Measurements from ENCODE around the gene AHRR.

Gene AHRR

DNA sequence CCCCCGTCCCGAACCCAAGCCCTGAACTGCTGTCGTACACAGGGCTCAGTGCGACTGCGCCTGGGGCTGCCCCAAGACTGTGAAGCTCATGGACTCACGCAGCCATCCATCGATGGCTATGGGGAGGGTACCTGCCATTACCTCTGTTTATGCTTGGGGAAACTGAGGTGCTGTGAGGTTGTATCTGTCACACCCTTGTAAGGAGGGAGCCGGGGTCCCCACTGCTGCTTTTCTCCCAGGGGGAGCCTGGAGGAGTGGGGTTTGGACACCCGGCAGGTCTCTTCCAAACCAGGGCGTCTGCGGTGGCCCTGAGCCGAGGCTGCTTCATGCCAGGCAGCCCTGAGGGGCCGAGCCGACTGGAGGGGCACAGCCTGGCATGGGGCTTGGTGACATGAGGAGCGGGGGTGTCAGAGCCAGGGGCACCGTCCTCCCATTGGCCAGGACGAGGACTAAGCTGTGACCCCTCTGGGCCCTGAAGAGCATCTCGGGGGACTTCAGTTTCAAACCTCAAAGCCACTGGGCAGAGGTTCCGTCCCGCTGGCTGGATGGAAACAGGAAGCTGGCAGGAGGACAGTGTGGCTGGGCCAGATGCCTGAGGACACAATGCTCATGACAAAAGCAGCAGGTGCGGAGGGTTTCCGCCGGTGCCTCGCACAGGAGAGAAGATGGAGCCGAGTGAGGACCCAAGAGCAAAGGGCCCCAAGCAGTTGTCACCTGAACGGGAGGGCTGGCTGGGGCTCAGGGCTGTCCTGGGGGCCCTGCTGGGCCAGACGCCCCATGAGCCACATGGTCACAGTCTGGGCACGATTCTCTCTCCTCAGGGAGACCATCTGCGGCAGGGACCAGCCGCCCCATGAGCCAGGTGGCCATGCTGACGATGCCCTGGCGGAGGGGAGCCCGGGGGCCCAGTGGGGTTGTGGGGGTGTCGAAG is 67.0 kb downstream of the AHRR start:
- DNase-seq (ENCODE audit: low spot score) (peak; percentile 55), ATAC-seq (ENCODE audit: low read depth) (no peak)
- TF ChIP-seq, protein P1, sequence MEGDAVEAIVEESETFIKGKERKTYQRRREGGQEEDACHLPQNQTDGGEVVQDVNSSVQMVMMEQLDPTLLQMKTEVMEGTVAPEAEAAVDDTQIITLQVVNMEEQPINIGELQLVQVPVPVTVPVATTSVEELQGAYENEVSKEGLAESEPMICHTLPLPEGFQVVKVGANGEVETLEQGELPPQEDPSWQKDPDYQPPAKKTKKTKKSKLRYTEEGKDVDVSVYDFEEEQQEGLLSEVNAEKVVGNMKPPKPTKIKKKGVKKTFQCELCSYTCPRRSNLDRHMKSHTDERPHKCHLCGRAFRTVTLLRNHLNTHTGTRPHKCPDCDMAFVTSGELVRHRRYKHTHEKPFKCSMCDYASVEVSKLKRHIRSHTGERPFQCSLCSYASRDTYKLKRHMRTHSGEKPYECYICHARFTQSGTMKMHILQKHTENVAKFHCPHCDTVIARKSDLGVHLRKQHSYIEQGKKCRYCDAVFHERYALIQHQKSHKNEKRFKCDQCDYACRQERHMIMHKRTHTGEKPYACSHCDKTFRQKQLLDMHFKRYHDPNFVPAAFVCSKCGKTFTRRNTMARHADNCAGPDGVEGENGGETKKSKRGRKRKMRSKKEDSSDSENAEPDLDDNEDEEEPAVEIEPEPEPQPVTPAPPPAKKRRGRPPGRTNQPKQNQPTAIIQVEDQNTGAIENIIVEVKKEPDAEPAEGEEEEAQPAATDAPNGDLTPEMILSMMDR (IDR thresholded peaks at IDR 0.05; ENCODE audit: poor library complexity, severe bottlenecking): no peak
- H3K4me3 ChIP-seq (ENCODE audit: severe bottlenecking): no peak overlapping the region
- H3K36me3 ChIP-seq (ENCODE audit: low read depth): no peaks in the 10 kb centered on the region
- H3K9me3 ChIP-seq (ENCODE audit: severe bottlenecking): no peaks in the 10 kb centered on the region
- no peaks in the 10 kb centered on the region for H3K27me3 ChIP-seq (ENCODE audit: insufficient read depth, poor library complexity, severe bottlenecking)
- H3K27ac ChIP-seq (ENCODE audit: poor library complexity, severe bottlenecking): no peak overlapping the region
- no peaks in the 10 kb centered on the region for H3K4me1 ChIP-seq (ENCODE audit: insufficient read depth, poor library complexity, severe bottlenecking)

DNA sequence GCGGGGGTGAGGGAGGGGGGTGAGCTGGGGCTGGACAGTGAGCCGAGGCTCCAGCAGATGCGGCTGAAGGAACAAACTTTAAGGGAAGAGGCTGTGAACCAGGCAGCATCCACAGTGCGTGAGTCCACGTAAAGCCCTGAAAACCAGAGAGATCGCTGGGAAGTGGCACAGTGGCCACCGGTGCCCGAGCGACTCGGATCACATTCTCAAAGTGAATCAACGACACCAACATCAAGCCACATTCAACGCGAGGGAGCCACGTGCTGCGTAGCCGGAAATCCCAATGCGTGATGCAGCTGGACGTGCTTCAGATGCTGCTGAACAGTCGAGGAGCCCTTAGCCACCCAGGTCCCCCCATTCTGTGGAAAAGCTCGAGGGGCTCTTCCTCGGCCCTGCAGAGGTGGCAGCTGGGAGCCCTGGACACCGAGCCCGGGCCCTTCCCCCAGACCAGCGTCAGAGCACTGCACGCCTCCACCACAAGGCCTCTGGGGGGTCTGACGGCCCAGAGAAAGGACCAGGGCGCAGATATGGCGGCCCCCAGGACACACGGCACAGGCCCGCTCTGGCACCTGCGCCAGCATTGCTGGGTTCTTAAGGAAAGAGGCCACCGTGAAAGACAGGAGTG is 67.8 kb downstream of the AHRR start:
- ATAC-seq (ENCODE audit: low read depth): no peak
- no peaks in the 10 kb centered on the region for H3K4me1 ChIP-seq (ENCODE audit: insufficient read depth, poor library complexity, severe bottlenecking)
- no peak overlapping the region for H3K27ac ChIP-seq (ENCODE audit: poor library complexity, severe bottlenecking)
- H3K9me3 ChIP-seq (ENCODE audit: severe bottlenecking): no peaks in the 10 kb centered on the region
- no peak overlapping the region for H3K4me3 ChIP-seq (ENCODE audit: severe bottlenecking)
- peak; percentile 62 for DNase-seq (ENCODE audit: low spot score)
- TF ChIP-seq, protein P1 (IDR thresholded peaks at IDR 0.05; ENCODE audit: poor library complexity, severe bottlenecking): no peak
- H3K27me3 ChIP-seq (ENCODE audit: insufficient read depth, poor library complexity, severe bottlenecking): no peaks in the 10 kb centered on the region
- H3K36me3 ChIP-seq (ENCODE audit: low read depth): no peaks in the 10 kb centered on the region

DNA sequence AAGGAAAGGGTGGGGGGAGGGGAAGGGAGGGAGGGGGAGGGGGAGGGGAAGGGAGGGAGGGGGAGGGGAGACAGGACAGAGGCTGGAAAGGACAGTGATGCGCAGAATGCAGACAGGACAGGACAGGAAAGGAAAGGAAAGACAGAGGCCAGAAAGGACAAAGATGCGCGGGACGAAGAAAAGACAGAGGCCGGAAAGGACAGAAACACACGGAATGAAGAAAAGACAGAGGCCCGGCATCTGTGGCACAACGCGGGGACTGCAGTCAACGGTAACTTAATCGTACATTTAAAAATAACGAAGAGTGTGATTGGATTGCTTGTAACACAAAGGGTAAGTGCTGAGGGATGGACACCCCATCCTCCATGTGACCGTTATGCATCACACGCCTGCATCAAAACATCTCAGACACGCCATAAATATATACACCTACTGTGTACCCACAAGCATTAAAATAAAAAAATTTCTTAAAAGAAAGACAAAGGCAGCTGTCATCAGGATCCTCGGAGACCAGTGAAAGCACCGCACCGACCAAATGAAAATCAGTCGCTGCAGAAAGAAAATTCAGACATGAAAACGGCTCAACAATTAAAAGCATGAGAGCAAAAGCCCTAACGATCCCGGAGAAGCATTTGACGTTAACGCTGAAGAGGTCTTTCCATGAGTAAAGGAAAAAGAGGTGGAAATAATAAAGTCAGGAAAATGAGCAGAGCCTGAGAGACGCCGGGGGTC is 68.5 kb downstream of the AHRR start:
- Histone ChIP-seq H3K4me1 (ENCODE audit: insufficient read depth, poor library complexity, severe bottlenecking) (no peaks in the 10 kb centered on the region), H3K9me3 (ENCODE audit: severe bottlenecking) (no peaks in the 10 kb centered on the region), H3K27ac (ENCODE audit: poor library complexity, severe bottlenecking) (no peak overlapping the region), H3K27me3 (ENCODE audit: insufficient read depth, poor library complexity, severe bottlenecking) (no peaks in the 10 kb centered on the region), H3K36me3 (ENCODE audit: low read depth) (no peaks in the 10 kb centered on the region), H3K4me3 (ENCODE audit: severe bottlenecking) (no peak overlapping the region)
- peak; percentile 22 for DNase-seq (ENCODE audit: low spot score)
- ATAC-seq (ENCODE audit: low read depth): no peak
- TF ChIP-seq, protein P1 (IDR thresholded peaks at IDR 0.05; ENCODE audit: poor library complexity, severe bottlenecking): no peak

DNA sequence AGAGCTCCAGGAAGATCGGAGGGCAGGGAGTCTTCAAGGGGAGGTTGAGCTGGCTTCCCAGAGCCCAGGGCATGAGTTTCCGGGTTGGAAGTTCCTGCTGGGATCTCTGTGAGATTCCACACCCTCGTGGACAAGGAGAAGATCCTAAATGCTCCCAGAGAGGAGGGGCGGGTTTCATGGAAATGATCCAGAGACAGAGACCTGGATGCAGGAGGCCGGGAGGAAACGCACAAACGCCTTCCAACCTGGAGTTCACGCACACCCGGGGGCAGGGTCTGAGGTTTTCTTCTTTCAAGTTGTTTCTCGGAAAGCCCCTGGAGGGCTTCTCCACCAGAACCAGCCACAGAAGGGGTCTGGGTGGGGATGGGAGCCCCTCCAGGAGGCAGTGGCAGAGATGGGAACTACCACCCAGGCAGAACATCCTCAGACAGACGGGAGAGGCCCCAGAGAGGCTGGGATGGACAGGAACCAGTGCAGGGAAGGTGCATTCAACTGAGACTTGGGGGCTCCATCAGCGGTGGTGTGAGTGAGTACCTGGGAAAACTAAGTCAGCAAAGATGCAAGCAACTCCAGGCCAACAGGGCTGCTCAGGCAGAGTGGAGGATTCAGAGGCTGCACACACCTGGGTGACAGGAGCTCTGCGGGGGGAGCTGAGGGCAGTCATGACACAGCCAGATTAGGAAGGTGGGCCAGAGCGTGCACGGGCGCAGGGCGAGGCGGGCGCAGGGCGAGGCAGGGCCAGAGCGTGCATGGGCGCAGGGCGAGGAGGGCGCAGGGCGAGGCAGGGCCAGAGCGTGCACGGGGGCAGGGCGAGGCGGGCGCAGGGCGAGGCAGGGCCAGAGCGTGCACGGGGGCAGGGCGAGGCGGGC is 69.3 kb downstream of the AHRR start:
- Histone ChIP-seq H3K36me3 (ENCODE audit: low read depth) (no peaks in the 10 kb centered on the region), H3K9me3 (ENCODE audit: severe bottlenecking) (no peaks in the 10 kb centered on the region), H3K27me3 (ENCODE audit: insufficient read depth, poor library complexity, severe bottlenecking) (no peaks in the 10 kb centered on the region), H3K4me3 (ENCODE audit: severe bottlenecking) (no peak overlapping the region), H3K27ac (ENCODE audit: poor library complexity, severe bottlenecking) (no peak overlapping the region), H3K4me1 (ENCODE audit: insufficient read depth, poor library complexity, severe bottlenecking) (peaks cover 5% of the 10 kb centered on the region)
- TF ChIP-seq, protein P1 (IDR thresholded peaks at IDR 0.05; ENCODE audit: poor library complexity, severe bottlenecking): no peak
- ATAC-seq (ENCODE audit: low read depth): peak; percentile 51
- peak; percentile 63 for DNase-seq (ENCODE audit: low spot score)

Data from RWPE2 (cell line).